M059J (cell line): Measurements from ENCODE around the gene PRDM8. TPM values are rescaled to one million over a fixed set of nuclear protein-coding genes. Genes with fewer than 3 reads are reported as not detected.
"Not testable (repeated sequence)": the region's sequence is repeated elsewhere in the genome, so short reads cannot be mapped to it uniquely, and the experiment has no call there.

Experiments
- DNase-seq: peaks from one replicate; pipeline ENCODE4 v3.0.0-alpha.2; 2012; ENCODE audit warnings: low read depth
- total RNA-seq: library from RNA; depleted of rRNA; stranded (reverse); fragments of >200 nt; shearing (Covaris generic); gene quantifications from 2 replicates; pipeline ENCODE4 v1.2.3, GENCODE V29; 2014; rRNA removed

Gene PRDM8
- total RNA-seq, 1 experiment from 2014 or later: 5.5 TPM

DNA sequence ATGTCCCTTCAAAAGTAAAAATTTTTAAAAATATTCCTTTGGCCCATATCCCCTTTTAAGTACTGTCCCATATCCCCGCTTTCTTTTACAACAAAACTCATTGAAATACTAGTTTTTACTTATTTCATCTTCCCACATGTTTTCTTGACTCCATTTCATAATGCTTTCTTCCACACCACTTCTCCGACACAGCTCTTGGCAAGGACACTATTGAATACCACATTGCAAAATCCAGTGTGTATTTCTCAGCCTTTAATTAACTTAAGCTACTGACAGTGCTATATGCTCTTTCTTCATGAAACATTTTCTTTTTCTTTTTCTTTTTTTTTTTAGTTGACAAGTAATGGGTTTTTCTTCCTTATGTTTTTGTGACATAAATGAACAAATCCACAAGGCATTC is 28.8 kb downstream of the PRDM8 start:
- no peak for DNase-seq

DNA sequence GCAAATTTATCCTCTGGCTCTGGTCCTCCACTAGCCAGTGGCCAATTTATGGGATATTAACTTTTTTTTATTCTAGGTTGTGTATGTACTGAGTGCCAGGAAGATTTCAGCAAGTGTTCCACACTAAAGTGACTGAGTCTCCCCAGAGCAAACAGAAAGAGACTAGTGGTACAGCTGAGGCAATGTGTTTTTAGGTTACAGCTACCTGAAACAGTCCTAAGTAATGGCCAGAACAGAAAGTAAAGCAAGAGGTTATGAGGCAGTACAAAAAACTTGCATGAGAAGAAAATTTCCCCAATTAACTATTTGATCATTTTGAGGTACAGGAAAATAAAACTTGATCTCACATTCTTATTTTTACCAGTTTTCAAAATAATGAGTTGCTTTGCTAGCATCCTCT is 31.2 kb downstream of the PRDM8 start:
- DNase-seq: no peak

DNA sequence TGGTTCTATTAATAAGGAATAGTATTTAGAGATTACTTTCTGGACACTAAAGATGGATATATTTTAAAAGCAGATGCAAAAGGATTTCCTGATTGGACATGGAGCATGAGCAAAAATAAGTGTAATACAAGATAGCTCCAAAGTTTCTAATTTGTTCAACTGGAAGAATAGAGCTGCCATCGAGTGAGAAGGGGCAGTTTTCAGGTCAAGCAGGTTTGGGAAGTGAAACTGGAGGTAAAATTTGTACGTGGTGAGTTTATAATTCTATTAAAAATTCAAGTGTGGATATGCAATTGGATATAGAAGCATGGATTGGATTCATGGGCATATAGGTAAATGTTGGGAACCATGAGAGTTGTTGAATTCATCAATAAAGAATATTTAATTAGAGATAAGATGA is 31.8 kb downstream of the PRDM8 start:
- no peak for DNase-seq

DNA sequence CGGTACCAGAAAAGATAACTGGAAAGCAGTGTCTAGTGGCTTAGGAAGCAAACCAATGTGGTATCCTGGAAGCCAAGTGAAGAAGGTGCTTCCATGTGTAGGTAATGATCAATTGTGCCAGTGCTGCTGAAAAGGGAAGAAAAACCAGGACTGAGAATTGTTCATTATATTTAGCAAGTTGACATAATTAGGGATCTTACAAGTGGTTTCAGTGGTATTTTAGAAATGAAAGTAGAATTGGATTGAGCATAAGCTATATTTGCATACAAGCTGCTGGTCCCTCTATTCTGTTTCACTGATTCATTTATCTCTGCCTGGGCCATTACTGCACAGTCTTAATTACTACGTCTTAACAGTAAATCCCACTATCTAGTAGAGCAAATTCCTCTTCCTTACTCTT is 32.3 kb downstream of the PRDM8 start:
- no peak for DNase-seq

DNA sequence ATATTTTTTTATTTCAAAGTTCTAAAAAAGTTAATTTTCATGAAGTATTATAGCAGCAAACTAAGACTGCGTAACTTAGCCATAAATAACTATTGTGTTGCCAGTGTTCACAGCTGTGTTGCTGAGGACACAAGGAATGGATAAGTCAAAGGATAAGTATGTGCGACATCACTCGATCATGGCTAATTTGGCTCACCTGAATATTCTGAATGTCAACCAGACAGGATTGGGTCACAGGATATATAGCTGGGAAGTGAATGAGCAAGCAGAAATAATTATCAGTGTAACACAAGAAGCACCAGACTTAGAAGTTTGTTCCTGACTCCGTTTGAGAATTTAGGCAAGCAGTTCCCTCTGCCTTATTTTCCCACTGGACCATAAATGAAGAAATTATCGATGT is 33.9 kb downstream of the PRDM8 start:
- DNase-seq: no peak

DNA sequence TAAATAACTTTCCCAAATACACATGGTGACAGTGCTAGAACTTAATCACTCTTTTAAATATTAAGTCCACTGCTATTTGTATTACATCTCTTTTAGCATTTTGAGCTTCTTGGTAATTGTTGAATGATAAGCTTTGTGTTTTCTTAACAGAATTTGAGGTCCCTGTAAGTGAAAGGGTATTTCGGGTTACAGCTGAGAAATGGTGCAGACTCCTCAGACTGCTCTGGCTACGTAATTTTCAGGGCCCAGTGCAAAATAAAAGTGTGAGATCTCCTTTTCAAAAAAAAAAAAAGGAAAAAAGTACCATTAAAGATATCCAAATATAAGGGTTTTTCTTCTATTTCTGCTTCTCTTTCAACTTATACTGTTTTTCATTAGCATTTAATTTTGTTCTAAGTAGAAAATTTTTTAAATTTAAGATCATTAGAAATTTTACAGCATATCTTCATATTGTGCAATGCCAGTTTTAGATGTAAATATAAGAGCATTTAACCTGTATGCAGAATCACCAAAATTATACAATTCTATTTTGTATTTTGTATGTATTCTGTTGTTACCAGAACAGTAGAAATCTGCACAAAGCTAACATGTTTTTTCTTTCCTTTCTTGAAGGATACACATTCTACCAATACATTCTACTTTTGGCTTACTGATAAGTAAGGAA is 35.5 kb downstream of the PRDM8 start:
- DNase-seq: no peak

DNA sequence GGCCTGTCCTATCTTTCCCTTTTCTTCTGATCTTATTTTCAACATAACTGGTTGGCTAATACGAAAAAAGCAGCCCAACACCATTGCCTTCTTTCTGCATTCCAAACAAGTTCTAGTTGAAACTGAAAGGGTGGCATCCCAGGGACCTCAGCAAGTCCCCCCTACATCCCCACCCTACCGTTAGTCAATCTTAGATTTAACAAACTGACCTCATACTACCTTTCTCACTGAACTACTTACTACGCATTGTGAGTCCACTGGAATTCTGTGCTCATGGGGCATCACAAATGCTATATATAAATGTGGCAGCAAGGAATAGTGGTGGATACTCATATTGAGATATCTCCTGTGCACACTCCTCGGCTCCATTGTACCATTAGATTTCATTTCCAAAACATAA is 36.1 kb downstream of the PRDM8 start:
- DNase-seq: no peak

DNA sequence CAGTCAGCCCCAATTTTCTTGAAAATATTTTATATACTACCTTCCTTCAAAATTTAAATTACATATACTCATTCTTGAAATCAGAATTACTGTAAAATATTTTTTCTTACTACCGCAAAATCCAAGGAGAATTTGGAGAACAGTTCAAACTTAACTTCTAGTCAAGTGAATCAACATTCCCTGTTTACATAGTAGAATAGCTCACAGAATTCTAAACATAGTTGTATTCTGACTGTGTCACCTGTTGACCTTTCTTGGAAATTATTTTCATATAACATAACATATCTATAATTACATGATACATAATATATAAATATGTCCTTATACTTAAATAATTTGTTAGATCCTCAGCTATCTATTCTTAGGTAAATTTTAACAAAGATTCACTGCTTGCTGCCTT is 38.1 kb downstream of the PRDM8 start:
- DNase-seq: peak; percentile 12

DNA sequence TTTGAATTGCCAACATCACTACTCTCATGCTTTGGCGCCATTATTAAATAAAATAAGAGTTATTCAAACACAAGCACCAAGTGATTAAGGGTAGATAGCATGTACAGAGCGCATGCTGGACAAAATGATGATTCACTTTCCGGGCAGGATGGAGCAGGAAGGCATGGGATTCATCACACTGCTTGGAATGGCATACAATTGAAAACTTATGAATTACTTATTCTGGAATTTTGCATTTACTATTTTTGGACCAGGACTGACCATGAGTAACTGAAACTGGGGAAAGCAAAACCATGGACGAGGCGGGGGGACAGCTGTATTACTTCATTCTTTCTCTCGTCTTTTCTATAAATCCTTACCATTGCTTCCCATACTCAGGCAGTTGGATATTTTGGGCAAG is 40.7 kb downstream of the PRDM8 start:
- peak; percentile 84 for DNase-seq

DNA sequence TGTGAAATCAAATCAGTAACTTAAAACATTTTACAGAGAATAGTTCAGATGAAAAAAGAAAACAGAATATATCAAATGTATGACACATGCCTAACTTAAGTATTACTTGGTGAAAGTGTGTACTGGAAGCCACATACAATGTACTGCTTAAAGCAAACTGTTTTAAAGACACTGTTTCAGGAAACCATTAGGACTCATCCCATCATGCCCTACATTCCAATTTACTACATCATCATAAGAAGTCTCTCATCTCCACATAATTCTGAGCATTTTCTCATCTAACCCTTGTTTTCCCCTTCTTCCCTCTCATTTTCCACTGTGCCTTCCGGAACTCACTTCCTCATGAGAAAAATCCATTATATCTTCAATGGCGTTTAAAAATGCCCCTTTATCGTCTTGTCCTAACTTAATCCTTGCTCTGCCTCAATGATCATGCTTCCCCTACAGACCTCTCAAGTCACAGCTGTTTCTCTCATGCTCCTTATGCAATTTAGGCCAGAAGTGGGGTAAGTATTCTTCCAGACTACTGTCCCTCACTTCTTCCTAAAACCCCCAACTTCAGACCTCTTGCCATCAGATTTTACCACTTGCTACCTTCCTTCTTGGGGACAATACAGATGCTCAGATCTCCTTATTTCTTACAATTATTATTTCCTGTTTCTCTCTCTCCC is 42.3 kb downstream of the PRDM8 start:
- DNase-seq: peak; percentile 24

DNA sequence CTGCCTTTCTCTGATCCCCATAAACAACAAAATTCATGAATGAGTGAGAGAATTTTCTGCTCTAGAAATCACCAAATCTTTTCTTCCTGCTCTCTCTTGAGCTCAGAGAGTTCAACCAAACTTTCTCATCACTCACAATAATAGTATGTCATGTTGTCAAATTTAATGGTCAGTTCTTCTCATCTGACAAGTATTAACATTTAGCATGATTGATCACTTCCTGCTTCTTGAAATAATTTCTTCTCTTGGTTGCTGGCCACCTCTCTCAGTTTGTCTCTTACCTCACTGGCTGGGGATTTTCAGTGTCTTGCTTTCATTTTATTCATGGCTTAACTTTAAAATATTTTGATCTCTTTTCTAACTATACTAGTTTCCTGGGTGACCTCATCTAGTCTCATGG is 43.7 kb downstream of the PRDM8 start:
- DNase-seq: peak; percentile 58

DNA sequence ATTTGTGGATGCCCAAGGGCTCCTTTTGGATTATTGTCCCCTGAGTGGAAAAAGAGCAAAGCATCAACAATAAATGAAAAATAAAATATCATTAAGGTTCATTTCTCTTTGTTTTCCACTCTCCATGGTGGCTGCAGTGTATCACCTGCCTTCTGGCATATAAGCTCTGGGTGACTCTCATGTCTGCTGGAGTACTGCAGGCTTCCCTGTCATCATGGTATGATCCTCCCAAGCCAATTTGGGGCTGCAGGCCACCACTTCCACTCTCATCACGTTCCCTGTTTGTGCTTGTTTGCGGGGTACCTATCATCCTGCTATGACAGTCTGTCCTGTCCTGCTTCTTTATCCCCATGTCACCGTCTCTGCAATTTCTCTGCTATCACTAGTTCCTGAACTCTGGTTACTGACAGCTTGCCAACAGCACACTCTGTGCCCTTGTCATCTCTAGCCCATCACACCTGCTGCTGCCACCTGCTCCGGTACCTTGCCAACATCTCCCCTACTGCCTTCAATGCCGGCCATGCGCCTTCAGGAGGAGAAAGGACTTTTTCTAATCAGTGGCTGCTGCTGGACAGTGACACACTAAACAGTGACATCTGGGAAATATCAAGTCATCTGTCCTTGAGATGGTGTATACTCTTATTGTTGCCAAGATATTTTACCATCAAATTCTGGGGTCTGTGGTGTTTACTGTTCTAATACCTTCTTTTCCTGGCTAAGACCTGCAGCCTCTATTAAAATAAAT is 46.1 kb downstream of the PRDM8 start:
- no peak for DNase-seq

DNA sequence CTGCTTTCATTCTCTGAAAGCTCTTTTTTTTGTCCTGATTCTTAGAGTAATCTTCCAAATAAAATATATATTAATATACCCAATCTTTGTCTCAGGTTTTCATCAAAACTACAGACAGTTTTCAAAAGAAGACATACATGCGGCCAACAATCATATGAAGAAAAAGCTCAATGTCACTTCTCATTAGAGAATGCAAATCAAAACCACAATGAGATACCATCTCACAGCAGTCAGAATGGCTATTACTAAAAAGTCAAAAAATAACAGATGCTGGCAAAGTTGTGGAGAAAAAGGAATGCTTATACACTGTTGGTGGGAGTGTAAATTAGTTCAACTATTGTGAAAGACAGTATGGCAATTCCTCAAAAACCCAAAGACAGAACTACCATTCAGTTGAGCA is 50.2 kb downstream of the PRDM8 start:
- DNase-seq: not testable (repeated sequence)

DNA sequence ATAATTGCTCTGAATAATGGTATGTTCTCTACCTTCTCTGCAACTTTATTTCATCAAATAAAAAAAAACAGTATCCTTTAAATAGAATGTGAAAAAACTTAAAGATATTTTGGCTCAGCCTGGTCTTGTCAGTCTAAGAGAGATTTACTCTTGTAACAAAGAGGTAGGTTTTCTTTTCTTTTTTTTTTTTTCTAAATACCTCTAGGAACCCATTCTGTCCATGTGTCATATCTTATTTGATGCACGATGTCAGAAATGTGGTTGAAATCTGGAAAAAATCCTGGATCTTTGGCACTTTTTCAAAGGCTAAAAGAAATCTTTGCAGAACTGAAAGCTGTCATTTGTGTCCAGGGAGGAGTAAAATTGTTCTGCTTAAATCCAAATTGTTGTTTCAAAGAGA is 51.8 kb downstream of the PRDM8 start:
- DNase-seq: no peak

DNA sequence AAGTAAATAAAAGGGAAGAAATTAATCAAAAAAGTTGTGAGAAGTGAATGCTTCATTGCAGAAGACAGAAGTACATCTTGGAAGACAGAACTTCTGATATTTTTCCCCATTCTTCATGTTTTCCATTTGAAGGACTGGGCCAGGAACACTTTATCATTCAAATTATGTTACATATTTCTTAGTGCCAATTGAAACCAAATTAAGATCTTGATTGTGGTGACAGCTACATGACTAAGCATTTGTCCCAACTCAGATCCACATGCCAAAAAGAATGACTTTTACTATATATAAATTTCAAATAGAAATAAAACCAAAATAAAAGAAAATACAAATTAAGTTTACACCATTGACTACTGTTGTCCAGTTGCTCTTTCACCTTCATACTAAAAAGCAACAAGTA is 55.1 kb downstream of the PRDM8 start:
- DNase-seq: no peak

DNA sequence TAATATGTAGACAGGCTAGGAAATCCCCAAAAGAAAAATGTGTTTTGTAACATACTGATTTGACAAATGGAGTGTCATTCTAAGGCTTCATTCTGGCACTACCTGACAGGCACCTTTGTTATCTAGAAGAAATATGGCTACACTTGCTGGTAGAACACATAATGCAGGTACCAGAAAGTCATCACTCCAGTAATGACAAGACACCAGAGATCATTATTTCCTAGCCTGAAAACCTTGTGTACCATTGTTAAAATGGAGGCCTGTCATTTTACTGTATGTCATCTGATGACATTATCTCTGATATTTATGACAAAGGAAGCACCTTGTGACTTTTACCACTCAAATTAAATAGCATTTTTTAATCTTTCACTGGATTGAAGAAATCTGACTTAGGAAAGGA is 55.6 kb downstream of the PRDM8 start:
- no peak for DNase-seq

DNA sequence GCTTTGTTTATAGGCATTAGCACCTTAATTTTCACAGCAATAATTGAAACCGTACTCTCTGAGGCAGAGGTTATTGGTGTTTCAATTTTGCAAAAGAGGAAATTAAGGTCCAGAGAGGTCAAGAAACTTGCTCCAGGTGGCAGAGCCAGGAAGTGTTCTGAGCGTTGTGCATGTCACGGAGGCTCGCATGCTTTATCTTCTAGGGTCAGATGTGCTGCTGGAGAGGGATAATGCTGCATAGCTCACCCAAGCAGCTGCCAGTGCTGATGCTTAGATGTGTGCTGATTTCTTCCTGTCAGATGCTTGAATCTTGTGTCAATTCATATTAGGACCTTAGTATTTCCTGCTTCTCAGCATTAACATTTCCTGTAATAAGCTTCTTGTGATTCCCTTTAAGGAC is 56.2 kb downstream of the PRDM8 start:
- DNase-seq: no peak

Other genes with a start within 250 kb of the PRDM8 start
- 11.3 and 18.9 TPM in 2 replicates for gene ANTXR2, start 124.3 kb upstream of the PRDM8 start, total RNA-seq
- 2.0 and 4.5 TPM in 2 replicates for gene FGF5, start 69.2 kb downstream of the PRDM8 start, total RNA-seq
- not detected in 2 replicates for gene CFAP299, start 138.2 kb downstream of the PRDM8 start, total RNA-seq